GM21360 (cell line): ENCODE results near the gene RANBP17.
"Not testable (repeated sequence)": the region's sequence is repeated elsewhere in the genome, so short reads cannot be mapped to it uniquely, and the experiment has no call there.

Source experiments
- ATAC-seq: cut with Tn5 transposase; IDR thresholded peaks from one replicate; pipeline ENCODE4 v1.9.1; 2021; ENCODE audit warnings: mild to moderate bottlenecking, moderate library complexity; ENCODE audit not compliant: unreplicated experiment

Gene RANBP17

DNA sequence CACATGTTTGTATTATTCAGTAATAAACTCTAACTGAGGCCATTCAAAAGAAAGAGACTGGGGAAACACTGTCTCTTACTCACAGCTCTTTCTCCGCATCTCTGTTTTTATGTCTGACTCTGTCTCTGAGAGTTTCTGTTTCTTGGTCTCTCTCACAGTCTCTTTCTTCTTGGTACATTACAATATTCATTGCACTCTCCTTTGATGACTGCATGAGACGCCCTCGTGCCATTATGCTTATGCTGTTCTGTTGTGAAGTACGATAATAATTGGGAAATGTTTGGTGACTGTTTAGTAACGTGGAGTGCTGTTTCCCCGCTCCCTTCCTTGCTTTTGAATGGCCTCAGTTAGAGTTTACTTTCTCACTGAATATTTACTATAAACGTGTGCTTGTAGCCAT, 421.9 kb downstream of the RANBP17 start:
- no peak for ATAC-seq

DNA sequence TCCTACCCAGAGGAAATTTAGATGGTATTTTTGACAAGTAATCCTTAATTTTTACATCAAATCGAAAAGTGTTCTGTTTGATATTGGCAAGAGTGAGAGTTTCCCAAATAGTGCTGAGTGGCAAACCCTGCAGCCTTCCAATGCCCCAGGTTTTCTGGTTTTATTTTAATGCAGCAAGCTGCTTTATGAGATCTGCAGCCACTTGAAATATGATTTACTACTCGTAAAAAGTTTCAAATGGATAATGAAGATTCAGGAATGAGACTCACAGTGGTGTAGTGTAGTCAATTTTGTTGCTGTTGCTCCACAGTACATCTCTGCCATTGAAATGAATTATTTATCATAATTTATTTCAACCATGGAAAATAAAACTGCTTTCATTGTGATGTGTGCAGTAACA, 423.6 kb downstream of the RANBP17 start:
- ATAC-seq: no peak

- ATAC-seq: no peak
Measured at GRCh38 chr5:171288066-171288465, 426.2 kb downstream of the RANBP17 start.

- no peak for ATAC-seq
Measured at GRCh38 chr5:171291371-171291770, 429.6 kb downstream of the RANBP17 start.

- no peak for ATAC-seq
Measured at GRCh38 chr5:171295299-171295698, 433.5 kb downstream of the RANBP17 start.

DNA sequence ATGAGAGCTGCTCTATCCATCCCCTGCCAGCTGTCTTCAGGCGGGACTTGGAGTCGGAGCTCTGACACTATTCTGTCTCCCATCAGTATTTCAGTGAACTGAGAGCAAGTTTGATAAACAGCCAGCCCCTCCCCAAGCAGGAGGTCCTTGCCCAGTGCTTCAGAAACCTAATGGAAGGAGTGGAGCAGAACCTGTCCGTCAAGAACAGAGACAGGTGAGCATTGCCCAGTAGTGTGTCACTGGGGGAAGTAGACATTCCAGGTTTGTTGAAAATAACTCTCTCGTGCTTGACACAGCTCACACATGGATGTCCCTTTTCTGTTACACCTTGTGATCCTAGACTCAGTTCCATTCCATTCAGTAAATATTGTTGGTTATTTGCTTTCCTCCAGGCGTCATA, 434.0 kb downstream of the RANBP17 start:
- ATAC-seq: no peak

- not testable (repeated sequence) for ATAC-seq
Measured at GRCh38 chr5:171297941-171298340, 436.1 kb downstream of the RANBP17 start.

DNA sequence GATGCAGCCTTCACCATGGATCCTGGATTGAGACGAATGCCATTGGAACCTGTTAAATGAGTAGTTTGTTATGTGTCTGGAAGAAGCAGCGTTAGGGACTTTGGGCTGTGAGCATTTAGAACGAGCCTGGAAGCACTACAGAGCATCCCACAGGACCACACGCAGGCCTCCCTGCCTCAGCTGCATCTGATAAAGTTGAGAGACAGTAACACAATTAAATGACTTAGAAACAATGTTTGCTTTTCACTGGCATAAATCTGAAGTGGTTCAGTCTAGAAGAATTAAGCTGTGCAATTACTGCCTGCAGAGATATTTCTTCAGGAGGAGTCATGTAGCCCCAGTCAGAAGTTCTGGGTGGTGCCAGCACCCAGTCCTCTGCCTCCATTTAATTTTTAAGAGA, 437.4 kb downstream of the RANBP17 start:
- no peak for ATAC-seq

DNA sequence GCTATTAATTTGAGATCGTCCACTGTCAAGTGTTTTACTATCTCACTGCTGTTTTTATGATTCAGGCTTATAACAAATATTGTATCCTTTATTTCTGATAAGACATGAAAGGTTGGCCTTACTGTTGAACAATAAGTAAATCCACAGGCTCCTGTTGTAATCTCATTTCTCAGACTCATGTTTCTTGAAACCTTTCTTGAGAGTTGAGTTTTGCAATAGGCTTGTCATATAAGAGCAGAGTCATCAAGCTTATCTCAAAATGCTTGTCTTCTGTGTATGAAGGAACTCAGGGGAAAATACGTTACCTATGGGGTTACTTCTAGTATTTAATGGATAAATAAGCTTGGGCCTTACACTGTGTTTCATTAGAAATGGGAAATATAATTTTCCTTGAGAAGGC, 438.0 kb downstream of the RANBP17 start:
- no peak for ATAC-seq

DNA sequence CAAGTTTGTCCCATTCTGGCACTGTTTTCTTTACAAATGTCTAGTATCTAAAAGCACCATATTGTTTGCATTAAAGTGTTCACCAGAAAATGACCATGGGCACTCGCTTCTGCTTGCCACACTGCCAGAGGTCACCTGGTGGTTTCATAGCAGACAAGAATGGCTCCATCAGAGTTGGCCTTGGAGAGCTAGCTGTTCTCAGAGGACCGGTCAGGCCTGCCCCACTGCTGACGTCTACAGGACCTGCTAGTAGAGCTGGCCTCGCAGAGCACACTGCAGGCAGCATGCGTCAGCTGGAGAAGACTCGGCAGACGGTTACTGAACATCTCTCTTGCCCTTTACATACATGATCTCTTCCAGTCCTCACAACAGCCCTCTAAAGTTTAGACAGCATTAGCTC, 438.5 kb downstream of the RANBP17 start:
- no peak for ATAC-seq

- no peak for ATAC-seq
Measured at GRCh38 chr5:171306166-171306565, 444.3 kb downstream of the RANBP17 start.

DNA sequence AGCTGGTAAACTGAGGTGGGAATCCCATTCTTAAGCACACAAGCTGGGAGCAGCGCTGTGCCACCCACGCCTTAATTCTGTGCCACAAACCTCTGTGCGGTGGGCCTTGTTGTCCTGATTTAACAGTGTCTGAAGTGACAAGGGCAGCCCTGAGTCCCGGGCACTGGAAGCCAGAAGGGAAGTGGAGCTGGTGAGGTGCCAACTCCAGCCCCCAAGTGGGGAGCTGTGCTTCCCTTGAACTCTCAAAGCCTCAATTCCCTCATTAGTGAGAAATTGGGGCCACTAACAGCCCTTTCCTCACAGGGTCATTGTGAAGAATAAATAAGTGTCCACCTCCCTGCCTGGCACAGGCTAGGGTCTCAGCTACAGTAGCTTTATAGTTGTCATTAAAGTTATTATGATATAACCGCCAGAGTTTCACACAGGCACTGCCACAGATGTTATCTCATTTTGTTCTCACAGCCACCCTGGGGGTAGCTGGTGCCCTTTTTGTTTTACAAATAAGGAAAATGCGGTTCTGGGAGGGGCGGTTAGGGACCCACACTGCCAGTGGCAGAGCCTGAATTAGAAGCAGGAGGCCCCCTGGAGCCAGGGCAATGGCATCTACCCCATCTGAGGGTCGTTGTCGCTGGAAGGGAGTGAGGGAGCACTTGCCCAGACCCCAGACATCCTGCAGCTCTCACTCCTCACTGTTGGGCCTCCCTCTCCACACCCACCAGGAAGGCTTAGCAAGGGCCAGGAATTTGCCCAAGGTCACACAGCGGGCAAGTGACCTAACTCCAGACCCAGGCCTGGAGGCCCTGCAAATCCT, 445.2 kb downstream of the RANBP17 start:
- no peak for ATAC-seq

GRCh38 chr5:171307789-171308452, 446.1 kb downstream of the RANBP17 start:
- no peak for ATAC-seq

DNA sequence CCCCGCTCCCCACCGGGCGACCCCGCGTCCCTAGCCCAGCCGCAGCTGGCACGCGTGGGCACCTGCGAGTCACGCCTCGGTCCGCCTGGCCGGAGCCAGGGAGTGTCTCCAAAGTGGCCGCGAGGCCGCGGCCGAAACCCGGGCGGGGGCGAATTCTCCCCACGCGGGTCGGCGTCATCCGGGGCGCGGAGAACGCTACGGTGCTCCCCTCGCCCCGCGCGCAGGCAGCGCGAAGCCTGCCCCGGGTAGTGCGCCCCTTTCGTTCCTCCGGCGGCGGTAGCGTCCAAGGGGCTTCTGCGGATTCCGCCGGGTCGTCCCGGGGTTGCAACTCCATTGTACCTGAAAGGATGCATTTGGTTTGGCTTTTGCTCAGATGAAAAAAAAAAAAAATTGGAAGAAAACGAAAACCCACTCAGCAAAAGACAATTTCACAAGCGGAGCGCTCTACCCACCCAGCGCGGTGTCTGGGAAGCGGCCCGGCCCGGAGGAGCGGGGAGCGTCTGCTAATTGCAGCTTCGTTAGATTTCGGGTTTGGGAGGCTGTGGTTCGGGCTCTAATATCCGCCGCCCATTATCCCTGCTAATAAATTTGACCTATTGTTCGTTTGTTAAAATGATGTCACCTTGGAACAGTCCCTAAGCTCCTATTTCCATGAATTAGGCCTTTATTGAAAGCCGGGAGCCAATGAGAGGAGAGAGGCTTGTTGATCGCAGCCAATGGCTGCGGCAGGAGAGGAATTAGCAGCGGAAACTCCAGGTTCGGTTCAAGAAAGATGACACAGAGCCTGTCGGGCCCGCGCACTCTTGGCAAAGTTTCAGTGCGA, 446.8 kb downstream of the RANBP17 start, which contains the start of gene TLX3:
Gene TLX3, plus strand, starts transcription at position 796 of the 823 bp plus-strand sequence. CDS start 118 bp downstream, outside the sequence.
- no peak for ATAC-seq

- ATAC-seq: no peak
Measured at GRCh38 chr5:171309276-171310211, 447.7 kb downstream of the RANBP17 start.

DNA sequence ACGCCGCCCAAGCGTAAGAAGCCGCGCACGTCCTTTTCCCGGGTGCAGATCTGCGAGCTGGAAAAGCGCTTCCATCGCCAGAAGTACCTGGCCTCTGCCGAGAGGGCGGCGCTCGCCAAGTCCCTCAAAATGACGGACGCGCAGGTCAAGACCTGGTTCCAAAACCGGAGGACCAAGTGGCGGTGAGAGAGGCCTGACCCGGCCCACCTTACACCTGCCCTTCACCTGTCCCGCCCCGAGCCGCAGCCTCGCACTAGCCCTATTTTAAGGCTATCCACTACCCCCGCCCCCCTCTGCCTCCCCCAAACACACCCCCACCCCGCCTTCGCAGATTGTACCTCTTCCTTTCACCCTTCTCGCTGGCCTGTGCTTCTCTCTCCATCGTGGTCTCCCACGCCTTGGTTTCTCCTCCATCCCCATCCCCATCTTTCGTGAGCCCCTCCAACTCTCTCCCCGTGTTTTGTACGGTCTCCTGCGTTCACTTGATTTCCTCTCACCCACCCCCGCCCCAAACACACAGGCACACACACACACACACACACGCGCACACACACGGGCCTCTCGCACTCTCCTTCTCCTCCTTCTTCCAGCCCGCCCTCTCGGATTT, 448.5 kb downstream of the RANBP17 start:
- no peak for ATAC-seq

DNA sequence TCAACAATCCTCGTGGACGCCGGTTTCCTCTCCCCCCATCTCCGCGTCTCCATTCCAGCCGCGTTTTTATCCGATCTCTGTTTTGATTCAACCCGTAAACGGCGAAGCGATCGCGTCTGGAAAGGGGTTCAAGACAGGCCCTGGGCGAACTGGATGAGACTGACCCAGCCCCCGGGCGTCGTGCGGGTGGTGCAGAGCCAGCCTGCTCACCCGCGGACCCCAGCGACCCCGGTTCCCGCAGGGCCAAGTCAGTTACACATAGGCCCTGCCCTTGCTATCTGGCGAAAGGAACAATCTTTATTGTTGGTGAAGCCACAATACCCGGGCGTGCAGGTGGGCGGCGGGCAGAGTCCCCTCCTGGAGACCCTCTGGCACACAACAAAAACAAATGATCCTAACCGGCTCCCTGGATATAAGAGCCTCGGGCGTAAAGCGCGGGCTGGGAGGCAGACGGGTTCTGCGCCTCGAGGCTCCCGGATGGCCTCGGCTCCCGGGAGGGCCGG, 449.1 kb downstream of the RANBP17 start:
- ATAC-seq: no peak

DNA sequence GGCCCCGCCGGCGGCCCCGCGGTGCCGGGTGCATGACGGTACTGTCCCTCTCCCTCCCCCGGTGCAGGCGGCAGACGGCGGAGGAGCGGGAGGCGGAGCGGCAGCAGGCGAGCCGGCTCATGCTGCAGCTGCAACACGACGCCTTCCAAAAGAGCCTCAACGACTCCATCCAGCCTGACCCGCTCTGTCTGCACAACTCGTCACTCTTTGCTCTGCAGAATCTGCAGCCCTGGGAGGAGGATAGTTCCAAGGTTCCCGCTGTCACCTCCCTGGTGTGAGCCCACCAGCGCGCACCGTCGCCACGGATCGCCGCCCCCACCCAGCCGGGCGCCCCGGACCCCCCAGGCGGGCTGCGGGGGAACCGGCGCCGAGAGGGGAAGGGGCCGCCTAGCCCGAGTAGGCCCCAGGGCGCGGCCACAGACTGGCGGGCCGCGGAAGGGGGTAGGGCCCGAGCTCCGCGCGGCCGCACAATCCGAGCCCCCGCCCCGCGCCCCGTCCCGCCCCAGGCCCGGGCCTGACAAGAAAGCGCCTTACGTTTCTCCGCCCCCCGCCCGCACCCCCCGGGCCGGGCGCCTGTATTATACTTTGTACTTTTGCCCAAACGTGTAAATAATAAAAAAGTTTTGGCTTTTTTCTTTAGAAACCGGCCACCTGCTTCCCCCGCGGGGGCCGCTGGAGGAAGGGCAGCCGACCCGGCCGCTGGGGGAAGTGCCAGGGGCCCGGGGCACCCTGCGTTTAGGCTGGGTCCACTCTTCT, 449.7 kb downstream of the RANBP17 start:
- no peak for ATAC-seq
